Stimulated activated CD4-positive, alpha-beta T cell treated with anti-CD3 and anti-CD28 coated beads, Interleukin-2, amount 100 ng/mL, for 48 hours (primary cell): Measurements from ENCODE around the gene PRKRIP1.
"Not testable (repeated sequence)": the region's sequence is repeated elsewhere in the genome, so short reads cannot be mapped to it uniquely, and the experiment has no call there.

Source experiments
- DNase-seq, 2 donors: peaks; one replicate each; pipeline ENCODE4 v3.0.0-alpha.2; 2020

The PRKRIP1 gene

GRCh38 chr7:102432442-102433218 lies 36.5 kb downstream of the PRKRIP1 start:
- DNase-seq = no peak

- DNase-seq = peak; percentile 77 to 84
Measured at GRCh38 chr7:102433219-102434038, 37.3 kb downstream of the PRKRIP1 start, which contains the start of gene ORAI2. TSS of gene ORAI2 (plus strand) at chr7:102433575. CDS start at chr7:102438957, 5,382 bp downstream.

- DNase-seq = no peak
Measured at GRCh38 chr7:102434039-102434486, 37.9 kb downstream of the PRKRIP1 start.

GRCh38 chr7:102436118-102436517 lies 40.0 kb downstream of the PRKRIP1 start:
- no peak for DNase-seq

- no peak for DNase-seq
Measured at GRCh38 chr7:102439963-102440795, 44.0 kb downstream of the PRKRIP1 start.

- no peak for DNase-seq
Measured at GRCh38 chr7:102444961-102445673, 49.0 kb downstream of the PRKRIP1 start.

- no peak for DNase-seq
Measured at GRCh38 chr7:102445674-102446071, 49.5 kb downstream of the PRKRIP1 start.

- DNase-seq = no peak
Measured at GRCh38 chr7:102446387-102447156, 50.4 kb downstream of the PRKRIP1 start.

- DNase-seq = no peak
Measured at GRCh38 chr7:102447311-102447710, 51.1 kb downstream of the PRKRIP1 start.

- DNase-seq = no peak
Measured at GRCh38 chr7:102449136-102449535, 53.0 kb downstream of the PRKRIP1 start.

- no peak for DNase-seq
Measured at GRCh38 chr7:102450242-102450641, 54.1 kb downstream of the PRKRIP1 start.

- DNase-seq = no peak
Measured at GRCh38 chr7:102451371-102452054, 55.4 kb downstream of the PRKRIP1 start.

GRCh38 chr7:102452451-102452850 lies 56.3 kb downstream of the PRKRIP1 start:
- no peak for DNase-seq

- no peak for DNase-seq
Measured at GRCh38 chr7:102453319-102453718, 57.2 kb downstream of the PRKRIP1 start.

GRCh38 chr7:102454468-102454867 lies 58.3 kb downstream of the PRKRIP1 start:
- DNase-seq = no peak

GRCh38 chr7:102454932-102455331 lies 58.8 kb downstream of the PRKRIP1 start:
- not testable (repeated sequence) for DNase-seq

- DNase-seq = no peak
Measured at GRCh38 chr7:102455596-102455995, 59.4 kb downstream of the PRKRIP1 start.

- no peak for DNase-seq
Measured at GRCh38 chr7:102456327-102456726, 60.2 kb downstream of the PRKRIP1 start.

GRCh38 chr7:102457352-102457924 lies 61.3 kb downstream of the PRKRIP1 start:
- no peak for DNase-seq

- no peak for DNase-seq
Measured at GRCh38 chr7:102459221-102459844, 63.2 kb downstream of the PRKRIP1 start.
